HepG2 (cell line): ENCODE data around the gene GPC6. TPM values are rescaled to one million over a fixed set of nuclear protein-coding genes. Genes with fewer than 3 reads are reported as not detected.
A peak's percentile ranks its signal among the peaks of the same experiment; 100 is the strongest.

Source experiments
- ATAD3A ChIP-seq: sonication (generic); formaldehyde crosslinking; IDR thresholded peaks from 2 replicates; pipeline ENCODE4 v1.4.0; 2020; ENCODE audit warnings: missing genetic modification reagents
- ATF7-NPFF ChIP-seq: sonication (generic); formaldehyde crosslinking; IDR thresholded peaks from 2 replicates; pipeline ENCODE4 v1.8.1; 2023; ENCODE audit warnings: mild to moderate bottlenecking, low read depth, missing genetic modification reagents, moderate library complexity
- ETV6 ChIP-seq: sonication (generic); formaldehyde crosslinking; conservative IDR thresholded peaks from 2 replicates; pipeline ENCODE4 v1.4.0; 2020; ENCODE audit warnings: missing genetic modification reagents
- FLYWCH1 ChIP-seq: sonication (generic); formaldehyde crosslinking; IDR thresholded peaks from 2 replicates; pipeline ENCODE4 v1.8.1; 2023; ENCODE audit warnings: mild to moderate bottlenecking, missing genetic modification reagents
- HNRNPL ChIP-seq: fragments of 200-400 bp; formaldehyde crosslinking; IDR thresholded peaks from 2 replicates; pipeline ENCODE4 v1.6.1; 2017; ENCODE audit warnings: mild to moderate bottlenecking, low read depth, low read length
- MYNN ChIP-seq: sonication (generic); formaldehyde crosslinking; IDR thresholded peaks from 2 replicates; pipeline ENCODE4 v1.4.0; 2020; ENCODE audit warnings: mild to moderate bottlenecking, low read depth, missing genetic modification reagents
- NFKBIZ ChIP-seq: IDR thresholded peaks from 2 replicates; pipeline ENCODE4 v1.6.1; 2018; ENCODE audit warnings: missing genetic modification reagents, missing compliant biosample characterization
- RNF2 ChIP-seq: fragments of 450-650 bp; conservative IDR thresholded peaks from 2 replicates; pipeline ENCODE4 v1.6.1; 2016; ENCODE audit warnings: low read depth
- TARDBP ChIP-seq: sonication (generic); formaldehyde crosslinking; IDR thresholded peaks from 2 replicates; pipeline ENCODE4 v1.8.0; 2022; ENCODE audit warnings: mild to moderate bottlenecking, missing genetic modification reagents
- ZFYVE20 ChIP-seq: sonication (generic); formaldehyde crosslinking; IDR thresholded peaks from 2 replicates; pipeline ENCODE4 v1.8.0; 2023; ENCODE audit warnings: low read depth, mild to moderate bottlenecking, moderate library complexity, missing genetic modification reagents, borderline replicate concordance
- ZMYM2 ChIP-seq: sonication (generic); formaldehyde crosslinking; IDR thresholded peaks from 2 replicates; pipeline ENCODE4 v1.8.0; 2022; ENCODE audit warnings: mild to moderate bottlenecking, missing genetic modification reagents
- ZNF10 ChIP-seq: sonication (generic); formaldehyde crosslinking; IDR thresholded peaks from 2 replicates; pipeline ENCODE4 v1.4.0; 2020; ENCODE audit warnings: mild to moderate bottlenecking, low read depth, missing genetic modification reagents, borderline replicate concordance
- ZNF24 ChIP-seq: fragments of 450-650 bp; IDR thresholded peaks from 2 replicates; pipeline ENCODE4 v1.6.1; 2017; ENCODE audit warnings: antibody characterized with exemption, mild to moderate bottlenecking
- ZNF383 ChIP-seq: sonication (generic); formaldehyde crosslinking; IDR thresholded peaks from 2 replicates; pipeline ENCODE4 v1.4.0; 2020; ENCODE audit warnings: missing genetic modification reagents, mild to moderate bottlenecking, borderline replicate concordance
- ZNF562 ChIP-seq: sonication (generic); formaldehyde crosslinking; IDR thresholded peaks from 2 replicates; pipeline ENCODE4 v1.8.0; 2022; ENCODE audit warnings: missing genetic modification reagents, borderline replicate concordance
- ZNF83 ChIP-seq: sonication (generic); formaldehyde crosslinking; IDR thresholded peaks from 2 replicates; pipeline ENCODE4 v1.4.0; 2020; ENCODE audit warnings: missing genetic modification reagents, mild to moderate bottlenecking, borderline replicate concordance
- polyA plus RNA-seq, 8 experiments: library from polyadenylated mRNA; depleted of rRNA in 3 of 8; stranded (reverse) in 7 of 8; unstranded in 1 of 8; fragments of >200 nt; fragmentation: Illumina TruSeq in 4 of 8; extraction: Trizol in 4 of 8; gene quantifications; 2 replicates each; pipeline versions ENCODE4 v1.2.1 to v1.2.3, GENCODE V29; 2011 to 2016; ENCODE audit warnings: low read depth in 4 of 8, missing spikeins in 1 of 8, mixed read lengths in 1 of 8; ENCODE audit not compliant: insufficient read depth in 1 of 8
- total RNA-seq, 5 experiments: library from RNA; depleted of rRNA; stranded (reverse); fragments of >200 nt; fragmentation: Illumina TruSeq; extraction: Trizol; gene quantifications; 2 replicates each; pipeline ENCODE4 v1.2.3, GENCODE V29; 2016; ENCODE audit warnings: low read depth in 1 of 5
- TF ChIP-seq, protein P1 (sequence below): sonication (generic); IDR thresholded peaks from 2 replicates; pipeline ENCODE4 v1.6.1; 2016; ENCODE audit warnings: low read depth, borderline replicate concordance
- TF ChIP-seq, protein P2 (sequence below): sonication (generic); formaldehyde crosslinking; IDR thresholded peaks from 2 replicates; pipeline ENCODE4 v1.8.1; 2023; ENCODE audit warnings: missing genetic modification reagents, inconsistent platforms, borderline replicate concordance
- TF ChIP-seq, protein P3 (sequence below): sonication (generic); formaldehyde crosslinking; IDR thresholded peaks from 2 replicates; pipeline ENCODE4 v1.4.0; 2020; ENCODE audit warnings: missing genetic modification reagents, borderline replicate concordance
- TF ChIP-seq, protein P4 (sequence below): sonication (generic); formaldehyde crosslinking; conservative IDR thresholded peaks from 2 replicates; pipeline ENCODE4 v1.8.1; 2023; ENCODE audit warnings: missing genetic modification reagents
- TF ChIP-seq, protein P5 (sequence below): sonication (generic); formaldehyde crosslinking; IDR thresholded peaks from 2 replicates; pipeline ENCODE4 v1.5.0; 2020; ENCODE audit warnings: mild to moderate bottlenecking, missing genetic modification reagents

The GPC6 gene
- total and polyA plus RNA-seq, 2 of the 13 experiments (the other 11 are each of a cell fraction or from before 2014, with no cell fraction given) = 24.5 to 33.9 TPM

DNA sequence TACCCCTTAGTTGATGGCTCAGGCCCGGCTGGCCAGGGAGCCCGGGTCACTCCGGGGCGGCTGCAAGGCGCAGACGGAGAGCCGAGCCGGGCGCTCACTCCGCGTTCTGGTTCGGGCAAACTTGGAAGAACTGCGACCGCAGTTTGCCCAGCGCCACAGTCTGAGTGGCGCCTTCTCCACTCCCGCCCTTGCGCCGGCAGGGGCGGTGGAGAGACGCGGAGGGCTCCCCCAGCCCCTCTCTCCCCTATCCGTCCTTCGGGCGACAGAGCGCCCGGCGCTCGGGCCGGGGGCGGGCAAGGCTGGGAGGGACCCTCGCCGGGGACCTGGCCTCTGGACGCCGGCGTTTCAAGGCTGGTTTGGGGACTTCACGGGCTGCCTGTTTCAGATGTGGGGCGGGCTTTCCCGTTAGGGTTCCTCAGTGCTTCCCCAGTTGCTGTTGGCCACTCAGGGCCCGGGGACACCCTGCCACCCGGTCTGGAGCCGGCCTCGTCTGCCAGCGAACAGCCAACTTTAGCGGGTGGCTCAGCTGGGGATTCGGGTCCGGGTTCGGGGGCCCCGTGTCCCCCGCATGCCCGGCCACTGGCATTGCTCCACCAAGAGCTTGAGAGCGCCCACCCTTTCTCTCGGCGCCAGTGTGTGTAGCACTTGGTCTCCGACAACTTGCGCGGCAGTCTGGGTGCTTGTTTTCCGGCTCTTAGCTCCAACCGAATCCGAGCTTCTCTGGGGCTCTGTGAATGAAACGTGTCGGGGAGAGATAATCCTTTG is 1.5 kb downstream of the GPC6 start (continued):
- TF ChIP-seq, protein P1, sequence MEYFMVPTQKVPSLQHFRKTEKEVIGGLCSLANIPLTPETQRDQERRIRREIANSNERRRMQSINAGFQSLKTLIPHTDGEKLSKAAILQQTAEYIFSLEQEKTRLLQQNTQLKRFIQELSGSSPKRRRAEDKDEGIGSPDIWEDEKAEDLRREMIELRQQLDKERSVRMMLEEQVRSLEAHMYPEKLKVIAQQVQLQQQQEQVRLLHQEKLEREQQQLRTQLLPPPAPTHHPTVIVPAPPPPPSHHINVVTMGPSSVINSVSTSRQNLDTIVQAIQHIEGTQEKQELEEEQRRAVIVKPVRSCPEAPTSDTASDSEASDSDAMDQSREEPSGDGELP = no peak
- no peak for TF ChIP-seq NFKBIZ (CRISPR knock-in tag)
- TF ChIP-seq ZNF24 = no peak
- TF ChIP-seq FLYWCH1 (CRISPR knock-in tag) = no peak
- TF ChIP-seq, protein P2, sequence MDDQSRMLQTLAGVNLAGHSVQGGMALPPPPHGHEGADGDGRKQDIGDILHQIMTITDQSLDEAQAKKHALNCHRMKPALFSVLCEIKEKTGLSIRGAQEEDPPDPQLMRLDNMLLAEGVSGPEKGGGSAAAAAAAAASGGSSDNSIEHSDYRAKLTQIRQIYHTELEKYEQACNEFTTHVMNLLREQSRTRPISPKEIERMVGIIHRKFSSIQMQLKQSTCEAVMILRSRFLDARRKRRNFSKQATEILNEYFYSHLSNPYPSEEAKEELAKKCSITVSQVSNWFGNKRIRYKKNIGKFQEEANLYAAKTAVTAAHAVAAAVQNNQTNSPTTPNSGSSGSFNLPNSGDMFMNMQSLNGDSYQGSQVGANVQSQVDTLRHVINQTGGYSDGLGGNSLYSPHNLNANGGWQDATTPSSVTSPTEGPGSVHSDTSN (CRISPR knock-in tag) = 0 out of 2 replicates have a peak, but pooled peaks have one; percentile 4
- no peak for TF ChIP-seq ZMYM2 (CRISPR knock-in tag)
- TF ChIP-seq ATAD3A (CRISPR knock-in tag) = no peak
- no peak; the same call in 1 of the 2 replicates for TF ChIP-seq HNRNPL
- TF ChIP-seq, protein P3, sequence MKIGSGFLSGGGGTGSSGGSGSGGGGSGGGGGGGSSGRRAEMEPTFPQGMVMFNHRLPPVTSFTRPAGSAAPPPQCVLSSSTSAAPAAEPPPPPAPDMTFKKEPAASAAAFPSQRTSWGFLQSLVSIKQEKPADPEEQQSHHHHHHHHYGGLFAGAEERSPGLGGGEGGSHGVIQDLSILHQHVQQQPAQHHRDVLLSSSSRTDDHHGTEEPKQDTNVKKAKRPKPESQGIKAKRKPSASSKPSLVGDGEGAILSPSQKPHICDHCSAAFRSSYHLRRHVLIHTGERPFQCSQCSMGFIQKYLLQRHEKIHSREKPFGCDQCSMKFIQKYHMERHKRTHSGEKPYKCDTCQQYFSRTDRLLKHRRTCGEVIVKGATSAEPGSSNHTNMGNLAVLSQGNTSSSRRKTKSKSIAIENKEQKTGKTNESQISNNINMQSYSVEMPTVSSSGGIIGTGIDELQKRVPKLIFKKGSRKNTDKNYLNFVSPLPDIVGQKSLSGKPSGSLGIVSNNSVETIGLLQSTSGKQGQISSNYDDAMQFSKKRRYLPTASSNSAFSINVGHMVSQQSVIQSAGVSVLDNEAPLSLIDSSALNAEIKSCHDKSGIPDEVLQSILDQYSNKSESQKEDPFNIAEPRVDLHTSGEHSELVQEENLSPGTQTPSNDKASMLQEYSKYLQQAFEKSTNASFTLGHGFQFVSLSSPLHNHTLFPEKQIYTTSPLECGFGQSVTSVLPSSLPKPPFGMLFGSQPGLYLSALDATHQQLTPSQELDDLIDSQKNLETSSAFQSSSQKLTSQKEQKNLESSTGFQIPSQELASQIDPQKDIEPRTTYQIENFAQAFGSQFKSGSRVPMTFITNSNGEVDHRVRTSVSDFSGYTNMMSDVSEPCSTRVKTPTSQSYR = no peak
- TF ChIP-seq MYNN (CRISPR knock-in tag) = no peak
- TF ChIP-seq ZNF10 = no peak
- TF ChIP-seq ZNF562 (CRISPR knock-in tag) = no peak
- TF ChIP-seq RNF2 = no peak
- TF ChIP-seq, protein P4, sequence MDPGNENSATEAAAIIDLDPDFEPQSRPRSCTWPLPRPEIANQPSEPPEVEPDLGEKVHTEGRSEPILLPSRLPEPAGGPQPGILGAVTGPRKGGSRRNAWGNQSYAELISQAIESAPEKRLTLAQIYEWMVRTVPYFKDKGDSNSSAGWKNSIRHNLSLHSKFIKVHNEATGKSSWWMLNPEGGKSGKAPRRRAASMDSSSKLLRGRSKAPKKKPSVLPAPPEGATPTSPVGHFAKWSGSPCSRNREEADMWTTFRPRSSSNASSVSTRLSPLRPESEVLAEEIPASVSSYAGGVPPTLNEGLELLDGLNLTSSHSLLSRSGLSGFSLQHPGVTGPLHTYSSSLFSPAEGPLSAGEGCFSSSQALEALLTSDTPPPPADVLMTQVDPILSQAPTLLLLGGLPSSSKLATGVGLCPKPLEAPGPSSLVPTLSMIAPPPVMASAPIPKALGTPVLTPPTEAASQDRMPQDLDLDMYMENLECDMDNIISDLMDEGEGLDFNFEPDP (CRISPR knock-in tag) = no peak
- TF ChIP-seq ATF7-NPFF (CRISPR knock-in tag) = 0 out of 2 replicates have a peak, but pooled peaks have one; percentile 36
- no peak for TF ChIP-seq ETV6 (CRISPR knock-in tag)
- no peak for TF ChIP-seq ZNF383 (CRISPR knock-in tag)
- TF ChIP-seq, protein P5, sequence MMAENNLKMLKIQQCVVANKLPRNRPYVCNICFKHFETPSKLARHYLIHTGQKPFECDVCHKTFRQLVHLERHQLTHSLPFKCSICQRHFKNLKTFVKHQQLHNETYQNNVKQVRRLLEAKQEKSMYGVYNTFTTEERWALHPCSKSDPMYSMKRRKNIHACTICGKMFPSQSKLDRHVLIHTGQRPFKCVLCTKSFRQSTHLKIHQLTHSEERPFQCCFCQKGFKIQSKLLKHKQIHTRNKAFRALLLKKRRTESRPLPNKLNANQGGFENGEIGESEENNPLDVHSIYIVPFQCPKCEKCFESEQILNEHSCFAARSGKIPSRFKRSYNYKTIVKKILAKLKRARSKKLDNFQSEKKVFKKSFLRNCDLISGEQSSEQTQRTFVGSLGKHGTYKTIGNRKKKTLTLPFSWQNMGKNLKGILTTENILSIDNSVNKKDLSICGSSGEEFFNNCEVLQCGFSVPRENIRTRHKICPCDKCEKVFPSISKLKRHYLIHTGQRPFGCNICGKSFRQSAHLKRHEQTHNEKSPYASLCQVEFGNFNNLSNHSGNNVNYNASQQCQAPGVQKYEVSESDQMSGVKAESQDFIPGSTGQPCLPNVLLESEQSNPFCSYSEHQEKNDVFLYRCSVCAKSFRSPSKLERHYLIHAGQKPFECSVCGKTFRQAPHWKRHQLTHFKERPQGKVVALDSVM = peak; percentile 69; the same call in 1 of the 2 replicates
- no peak for TF ChIP-seq ZFYVE20 (CRISPR knock-in tag)
- no peak for TF ChIP-seq ZNF83 (CRISPR knock-in tag)
- TF ChIP-seq TARDBP = peak; percentile 39; the same call in 1 of the 2 replicates
